ENCODE data around the gene BEND6.

BEND6 gene

DNA sequence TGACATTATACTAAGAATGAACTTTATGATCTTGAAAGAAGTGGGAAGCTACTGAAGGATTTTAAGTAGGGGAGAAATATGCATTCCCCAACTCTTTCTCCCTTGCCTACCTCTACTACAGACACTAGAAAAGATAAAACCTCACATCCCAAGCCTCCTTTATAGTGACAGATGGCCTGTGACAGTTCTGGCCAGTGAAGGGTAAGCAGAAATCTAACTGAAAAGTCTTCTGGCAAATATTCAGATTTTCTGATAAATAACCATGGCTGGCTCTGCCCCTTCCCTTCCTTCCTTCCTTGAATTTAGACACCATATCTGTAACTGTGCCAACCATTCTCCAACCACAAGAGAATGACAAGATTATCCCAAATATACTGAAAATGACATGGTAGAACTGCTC lies 10.2 kb upstream of the BEND6 start:
- no peak for DNase-seq

DNA sequence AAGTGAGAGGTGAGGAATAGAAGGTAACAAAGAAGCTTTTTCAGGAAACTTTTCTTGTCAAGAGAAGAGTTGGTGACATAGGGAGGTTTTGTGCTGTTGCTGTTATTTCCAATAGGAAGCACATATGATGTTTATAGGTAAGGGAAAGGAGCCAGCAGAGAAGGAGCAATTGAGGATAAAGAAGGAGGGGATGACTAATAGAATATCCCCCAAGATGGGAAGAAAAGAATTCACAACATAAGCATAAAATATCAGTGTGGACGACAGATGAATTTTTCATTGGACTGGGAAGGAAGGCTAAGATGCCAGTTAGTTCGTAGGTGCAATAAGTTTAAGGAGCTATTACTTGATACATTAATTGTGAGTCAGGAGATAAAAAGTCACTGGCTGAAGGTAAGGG lies 8.5 kb upstream of the BEND6 start:
- DNase-seq, result no peak

DNA sequence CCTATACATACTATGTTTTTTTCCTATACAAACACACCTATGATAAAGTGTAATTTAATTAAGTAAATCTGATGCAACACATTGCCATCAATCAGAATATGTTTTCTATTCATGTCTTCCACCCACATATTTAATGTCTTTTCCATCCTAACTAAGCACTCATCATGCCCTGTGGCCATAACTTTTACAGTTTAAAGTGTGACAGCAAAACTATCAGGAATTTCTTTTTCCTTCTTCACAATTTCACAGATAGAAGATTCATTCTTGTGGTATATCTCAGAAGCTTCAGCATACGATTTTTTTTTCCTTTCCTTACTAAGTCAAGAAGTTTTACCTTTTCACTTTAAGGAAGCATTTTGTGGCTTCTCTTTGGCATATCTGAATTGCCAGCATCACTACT lies 7.0 kb upstream of the BEND6 start:
- DNase-seq, result no peak

DNA sequence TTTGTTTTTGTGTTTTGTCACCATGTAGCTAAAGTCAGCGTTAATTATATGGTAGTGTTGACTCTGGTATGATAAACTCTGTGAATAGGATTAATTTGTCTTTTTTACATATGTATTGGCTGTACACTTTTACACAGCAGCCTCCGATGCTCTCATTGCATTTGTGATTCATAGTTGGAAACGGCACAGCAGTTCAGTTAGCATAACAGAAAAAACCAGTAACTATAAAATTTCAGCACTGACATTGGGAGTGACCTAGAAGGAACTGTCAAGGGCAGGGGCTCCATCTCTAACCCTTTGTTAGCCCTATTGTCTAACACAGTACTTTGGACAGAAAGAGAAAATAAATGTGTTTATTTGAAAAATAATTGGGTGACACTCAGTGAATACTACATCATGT lies 5.6 kb upstream of the BEND6 start:
- DNase-seq, result no peak

DNA sequence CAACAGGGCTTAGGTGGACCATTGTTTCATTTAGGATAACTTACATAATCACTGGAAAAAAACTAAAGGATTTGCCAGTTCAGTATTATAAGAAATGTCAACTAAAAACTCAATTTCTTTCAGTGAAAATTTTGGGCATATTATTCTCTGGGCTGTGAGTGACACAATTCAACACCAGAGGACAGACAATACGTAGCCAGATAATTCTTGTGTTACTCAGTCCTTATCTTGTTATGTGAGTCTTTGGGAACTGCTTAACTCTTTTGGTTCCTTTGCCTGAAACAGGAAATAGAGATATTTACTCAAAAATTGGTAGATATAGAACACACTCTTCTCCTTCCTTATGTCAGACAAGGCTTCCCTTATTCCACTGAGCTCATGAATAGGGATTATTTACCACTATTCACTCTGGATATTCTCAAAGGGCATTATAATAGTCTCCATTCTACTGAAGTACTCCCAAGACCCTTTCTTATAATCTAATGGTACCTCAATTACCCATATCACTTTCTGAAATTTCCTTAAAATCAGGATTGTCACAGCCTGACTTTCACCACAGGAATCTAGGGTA lies 4.9 kb upstream of the BEND6 start:
- DNase-seq, result no peak

DNA sequence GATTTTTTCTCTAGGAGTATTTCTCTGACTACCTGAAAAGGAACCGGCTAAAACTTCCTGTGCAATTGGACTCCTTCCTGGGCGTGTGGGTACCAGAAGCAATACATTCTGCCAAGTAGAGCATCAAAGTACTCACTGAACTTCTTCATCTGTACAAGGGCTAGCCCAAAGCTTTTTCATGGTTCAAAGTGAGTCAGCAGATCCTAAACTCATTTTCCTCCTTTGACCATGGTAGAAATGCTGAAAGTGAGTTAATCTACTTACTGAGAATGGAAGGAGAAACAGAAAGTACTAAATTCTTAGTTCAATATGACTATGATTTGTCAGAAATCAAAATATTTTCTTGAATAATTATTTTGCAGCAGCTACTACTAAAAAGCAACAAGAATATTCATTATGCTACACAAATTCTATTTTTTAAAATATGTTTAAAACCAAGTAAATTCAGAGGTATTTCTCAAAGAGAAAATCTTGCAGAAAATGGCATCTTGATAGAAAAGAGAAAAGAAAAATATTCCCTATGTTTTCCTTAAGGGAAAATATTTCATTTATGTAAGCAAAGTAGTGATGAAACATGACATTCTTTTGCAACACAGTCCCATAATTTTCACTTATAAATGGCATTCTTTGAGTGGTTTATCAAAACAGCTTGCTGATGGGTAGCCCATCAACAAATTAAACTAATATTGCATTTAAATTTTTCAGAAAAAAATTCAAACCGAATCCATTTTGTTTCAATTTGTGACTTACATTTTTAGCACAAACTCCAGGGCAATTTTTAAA lies 3.7 kb upstream of the BEND6 start:
- no peak for DNase-seq

DNA sequence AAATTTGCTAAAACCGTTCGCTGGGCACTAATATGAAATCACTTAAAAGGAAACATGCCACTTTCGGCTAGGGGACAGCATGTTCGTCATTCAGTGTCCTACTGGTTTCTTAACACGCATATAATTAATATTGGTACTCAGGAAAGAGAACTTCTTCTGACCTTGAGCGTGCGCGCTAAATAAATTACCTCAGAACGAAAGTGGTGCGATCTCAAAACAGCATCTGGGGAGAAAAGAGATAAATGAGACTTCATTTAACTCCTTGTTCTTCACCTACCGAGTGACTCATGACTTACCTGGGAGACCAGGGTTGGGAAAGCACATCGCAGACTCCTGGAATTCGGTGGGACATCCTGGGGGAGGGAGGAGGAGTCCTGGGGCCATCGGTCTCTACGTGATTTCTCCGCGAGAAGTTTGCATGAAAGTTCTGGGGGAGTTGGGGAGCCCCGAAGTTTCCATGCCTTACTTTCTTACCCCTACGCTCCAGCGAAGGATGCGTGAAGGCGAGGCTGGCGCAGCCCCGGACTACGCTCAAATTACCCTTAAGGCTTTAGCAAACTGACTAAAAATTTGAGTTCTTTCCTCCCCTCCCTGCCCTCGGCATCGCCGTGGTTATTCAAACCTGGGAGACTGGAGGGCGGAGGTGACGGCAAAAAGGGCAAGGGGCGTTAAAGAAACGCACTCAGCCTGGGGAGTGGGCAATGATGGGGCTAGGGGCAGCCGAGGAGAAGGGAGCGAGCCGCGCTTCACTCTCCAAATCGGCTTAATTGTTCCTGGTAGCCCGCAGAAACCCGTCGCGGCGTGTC lies 1.1 kb upstream of the BEND6 start:
- no peak for DNase-seq

DNA sequence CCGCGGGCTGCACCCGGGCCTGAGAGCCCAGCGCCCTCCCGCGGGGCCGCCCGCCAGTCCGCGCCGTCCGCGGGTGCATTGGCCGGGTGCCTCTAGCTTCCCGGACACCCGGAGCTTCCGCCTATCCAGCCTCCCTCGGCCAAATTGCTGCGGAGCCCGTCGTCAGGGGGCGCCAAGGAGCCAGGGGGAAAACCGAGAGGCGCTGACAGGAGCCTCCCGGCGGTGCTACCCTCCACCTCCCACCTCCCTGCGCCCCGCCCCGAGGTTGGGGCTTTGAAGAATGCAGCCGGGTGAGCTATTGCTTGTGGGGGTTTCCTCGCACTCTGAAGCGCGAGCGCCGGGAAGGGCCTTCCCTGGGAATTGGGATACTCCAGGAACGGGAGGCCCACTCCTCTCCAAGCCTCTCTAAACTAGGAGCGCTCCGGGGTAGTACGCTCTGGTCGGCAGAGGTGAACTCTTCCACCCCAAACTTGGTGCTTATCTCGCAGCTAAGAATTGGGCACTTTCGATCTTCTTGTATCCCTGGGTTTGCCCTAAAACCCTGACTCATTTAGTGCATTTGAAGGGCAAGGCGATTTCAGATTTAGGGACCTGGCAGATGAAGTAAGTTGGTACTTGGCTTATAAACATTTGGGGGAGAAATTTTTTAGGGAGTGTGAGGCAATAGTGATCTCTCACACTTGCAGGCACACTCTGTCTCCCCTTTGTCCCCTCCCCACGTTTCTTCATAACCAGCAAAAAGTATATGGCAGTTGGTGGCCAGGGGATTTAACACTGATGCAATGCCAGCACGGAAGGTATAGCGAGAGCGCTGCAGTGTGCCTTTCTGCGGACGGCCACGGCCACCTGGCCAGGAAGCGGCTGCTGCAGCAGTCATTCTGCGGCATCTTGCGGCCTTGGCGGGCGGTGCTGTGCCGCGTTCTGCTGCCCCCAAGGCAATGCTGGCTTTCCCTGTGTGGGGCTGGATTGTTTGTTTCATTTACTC lies 556 bp downstream of the BEND6 start:
- DNase-seq, result no peak

DNA sequence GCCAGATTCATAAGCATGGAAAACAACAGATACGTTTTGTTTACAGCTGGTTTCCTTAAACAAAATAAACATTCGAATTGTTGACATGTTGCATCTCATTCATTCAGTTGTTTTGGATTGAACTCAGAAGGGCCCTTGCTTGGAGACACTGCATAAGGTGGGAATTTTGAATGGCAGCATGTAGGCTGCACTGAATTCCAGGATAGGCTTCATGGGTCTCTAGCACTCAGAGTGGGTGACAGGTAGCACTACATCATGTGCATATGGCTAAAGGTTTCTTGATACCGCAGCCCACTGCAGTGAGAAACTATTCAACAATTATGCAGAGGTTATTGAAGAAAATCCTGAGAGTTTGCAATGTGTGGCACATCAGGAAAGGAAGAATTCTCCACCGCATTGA lies 1.6 kb downstream of the BEND6 start:
- no peak for DNase-seq

DNA sequence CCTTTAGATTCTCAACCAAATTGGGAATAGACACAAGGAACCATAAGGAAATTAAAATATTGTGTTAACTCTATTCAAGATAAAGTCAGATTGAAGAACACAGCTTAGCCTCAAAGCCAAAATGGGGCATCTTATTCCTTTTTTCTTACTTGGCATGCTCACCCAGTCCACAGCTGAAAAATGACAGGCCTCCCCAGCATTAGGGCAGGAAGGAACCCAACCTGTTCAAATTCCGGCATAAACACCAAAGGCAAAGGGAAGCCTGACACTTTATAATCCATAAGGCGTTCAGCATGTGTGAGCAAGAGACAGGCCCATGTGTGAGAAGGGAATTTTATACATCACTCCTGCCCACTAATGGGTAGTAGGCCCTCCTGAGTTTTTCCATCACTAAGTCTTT lies 2.9 kb downstream of the BEND6 start:
- DNase-seq, result no peak

DNA sequence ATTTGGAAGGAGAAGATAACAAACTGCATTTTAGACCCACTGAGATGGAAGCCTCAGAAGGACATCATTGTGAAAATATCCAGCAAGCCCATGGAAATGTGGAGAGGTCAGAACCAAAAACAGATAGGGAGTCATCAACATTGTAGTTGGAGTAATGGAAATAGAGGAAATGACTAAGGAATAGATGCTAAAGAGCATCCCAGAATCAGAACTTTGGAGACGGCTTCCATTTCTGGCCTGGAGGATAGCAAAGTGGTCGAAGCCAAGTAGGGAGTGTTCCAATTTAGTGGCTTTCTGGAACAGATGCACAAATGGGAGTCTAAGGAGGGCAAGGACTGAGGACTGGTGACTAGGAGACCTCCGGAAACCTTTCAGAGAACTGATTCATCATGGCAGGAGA lies 3.6 kb downstream of the BEND6 start:
- DNase-seq, result no peak

DNA sequence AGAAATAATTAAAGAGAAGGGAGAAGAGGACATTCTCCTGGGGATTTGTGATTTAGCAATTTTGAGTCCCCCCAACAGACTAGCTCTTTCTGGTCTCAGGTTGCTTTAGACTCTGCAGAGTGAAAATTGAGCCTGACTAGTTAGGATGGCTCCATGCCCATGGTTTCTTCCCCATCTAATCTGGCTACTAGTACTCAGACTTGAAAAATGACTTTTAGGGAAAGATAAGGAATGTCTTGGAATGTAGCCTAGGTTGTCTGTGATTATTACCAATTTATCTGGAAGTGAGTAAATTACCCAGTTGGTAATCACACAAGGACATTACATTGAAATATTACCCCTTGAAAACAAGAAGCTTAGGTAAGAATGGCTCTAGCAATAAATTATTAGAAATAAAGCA lies 4.2 kb downstream of the BEND6 start:
- no peak for DNase-seq

DNA sequence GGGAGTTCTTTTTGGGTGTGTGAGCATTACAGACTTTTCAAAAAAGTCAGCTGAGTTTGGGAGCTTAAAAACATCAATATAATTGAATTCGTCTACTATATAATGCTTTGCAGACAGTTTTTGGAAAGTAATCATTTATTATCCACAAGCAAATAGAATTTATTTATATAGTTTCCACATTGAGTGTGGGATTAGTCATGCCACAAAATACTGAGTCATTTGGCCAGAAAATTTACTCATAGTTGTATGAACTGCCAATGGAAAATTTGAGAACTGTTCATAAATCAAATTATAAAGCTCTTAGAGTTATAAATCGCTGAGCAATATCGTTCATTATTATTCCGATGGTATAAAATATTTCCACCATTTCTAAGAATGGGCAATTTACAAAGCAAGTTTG lies 5.0 kb downstream of the BEND6 start:
- DNase-seq, result no peak

DNA sequence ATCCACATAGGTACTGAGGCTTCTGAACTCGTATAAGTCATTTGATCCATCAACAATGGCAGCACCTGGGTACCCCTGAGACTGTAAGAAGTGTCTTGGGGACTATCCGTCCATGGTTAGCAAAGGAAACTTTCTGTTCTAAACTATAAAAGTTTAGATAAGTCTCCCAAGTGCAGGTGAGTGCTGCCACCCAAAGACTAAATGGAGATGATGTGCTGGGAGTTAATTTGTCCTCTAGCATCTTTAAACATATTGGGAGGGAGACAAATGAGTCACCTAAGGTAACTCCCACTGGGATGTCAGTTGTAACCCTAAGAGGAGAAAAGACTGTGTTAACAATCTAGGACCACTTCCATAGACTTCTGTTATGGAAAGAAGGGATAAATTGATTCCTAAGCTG lies 6.2 kb downstream of the BEND6 start:
- no peak for DNase-seq

DNA sequence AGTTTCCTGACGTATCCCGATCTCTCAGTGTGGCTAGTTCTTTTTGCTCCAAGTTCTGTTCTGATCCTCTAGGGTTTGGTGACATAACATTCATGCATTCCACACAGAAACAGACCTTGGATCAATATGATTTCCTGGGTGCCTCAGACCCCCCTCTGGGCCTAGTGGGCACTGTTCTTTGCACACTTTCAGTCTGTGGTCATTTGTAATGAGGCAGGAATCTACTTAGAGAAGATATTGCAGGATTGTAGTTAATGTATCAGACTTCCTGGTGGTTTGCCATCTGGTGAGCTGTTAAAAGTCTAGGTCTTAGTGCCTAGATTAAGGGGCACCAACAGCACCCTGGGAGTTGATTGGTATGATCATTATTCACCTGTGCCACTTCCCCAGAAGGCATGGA lies 7.5 kb downstream of the BEND6 start:
- DNase-seq, result no peak

DNA sequence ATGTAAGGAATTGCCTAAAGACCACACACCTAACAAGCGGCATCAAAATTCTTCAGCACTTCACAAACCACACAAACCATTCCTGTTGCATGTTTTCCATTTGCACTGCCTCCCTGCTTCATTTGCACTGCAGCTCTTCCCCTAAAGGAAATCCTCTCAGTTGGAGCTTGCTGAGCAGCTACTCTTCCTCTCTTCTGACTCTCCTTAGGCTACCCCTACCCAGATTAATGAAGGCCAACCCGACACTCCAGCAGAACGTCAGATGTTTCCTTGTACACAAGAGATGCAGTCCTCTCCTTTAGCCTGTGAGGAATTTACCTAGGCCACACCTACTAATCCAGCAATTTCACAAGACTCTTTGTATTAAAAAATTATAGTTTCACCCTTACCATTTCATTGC lies 8.1 kb downstream of the BEND6 start:
- DNase-seq, result no peak

DNA sequence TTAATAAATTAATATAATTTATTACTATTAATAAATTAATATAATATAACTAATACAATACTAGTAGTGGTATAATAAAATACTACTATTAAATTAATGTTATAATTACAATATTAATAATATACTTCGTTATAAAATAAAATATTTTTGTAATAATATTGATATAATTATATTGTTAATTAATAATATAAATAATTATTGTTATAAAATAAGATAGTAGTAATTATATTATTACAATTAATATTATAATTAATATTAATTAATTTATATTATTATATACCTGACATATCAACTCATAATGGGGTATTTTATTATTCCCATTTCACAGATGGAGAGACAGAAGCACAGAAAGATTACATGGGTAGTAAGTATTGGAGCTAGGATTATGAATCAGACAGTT lies 8.9 kb downstream of the BEND6 start:
- DNase-seq, result no peak

DNA sequence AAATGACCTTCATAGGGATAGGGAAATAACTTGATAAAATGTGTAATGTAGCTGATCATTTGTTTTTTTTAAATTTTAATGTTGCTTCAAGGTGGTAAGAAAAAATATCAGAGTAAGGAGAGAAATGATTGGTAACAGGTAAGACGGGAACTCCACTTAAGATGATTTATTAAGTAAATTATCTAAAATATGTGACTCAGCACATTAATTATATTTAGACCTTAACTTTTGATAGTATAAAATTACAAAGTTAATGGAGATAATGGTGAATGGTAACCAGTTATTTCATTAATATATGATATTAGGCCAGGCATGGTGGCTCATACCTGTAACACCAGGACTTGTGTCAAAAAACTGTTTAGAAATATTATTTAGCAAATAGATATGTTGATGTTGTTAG lies 10.2 kb downstream of the BEND6 start:
- no peak for DNase-seq

DNA sequence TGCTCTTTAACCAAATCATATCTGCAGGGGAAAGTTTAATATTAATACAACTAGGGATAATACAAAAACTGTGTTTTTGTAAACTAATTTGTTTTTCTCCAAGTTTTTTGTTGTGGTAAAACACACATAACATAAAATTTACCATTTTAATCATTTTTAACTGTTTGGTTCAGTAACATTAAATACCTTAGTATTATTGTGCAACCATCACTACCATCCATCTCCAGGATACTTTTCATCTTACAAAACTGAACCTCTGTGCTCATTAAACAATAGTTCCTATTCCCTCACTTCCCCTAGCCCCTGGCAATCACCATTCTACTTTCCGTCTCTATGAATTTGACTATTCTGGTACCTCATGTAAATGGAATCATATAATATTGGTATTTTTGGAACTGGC lies 15.9 kb downstream of the BEND6 start:
- DNase-seq, result no peak

DNA sequence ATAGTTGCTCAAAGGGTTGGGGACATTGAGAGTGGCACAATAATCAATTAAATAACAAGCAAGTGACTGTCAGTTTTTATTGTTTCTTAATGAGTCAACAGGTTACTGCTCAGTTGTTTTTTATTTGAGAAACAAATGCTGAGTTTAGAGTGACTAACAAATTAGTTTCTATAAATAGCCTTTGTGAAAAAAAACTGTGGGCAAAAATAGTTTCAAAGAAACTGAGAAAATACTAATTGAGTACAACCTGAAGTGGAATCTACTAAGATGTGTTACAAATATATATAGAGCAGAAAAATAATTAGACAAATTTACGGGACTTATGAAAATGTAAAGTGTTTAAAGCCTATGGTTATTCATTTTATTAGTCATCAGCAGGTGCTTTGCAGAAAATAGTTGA lies 22.3 kb downstream of the BEND6 start:
- DNase-seq, result no peak

DNA sequence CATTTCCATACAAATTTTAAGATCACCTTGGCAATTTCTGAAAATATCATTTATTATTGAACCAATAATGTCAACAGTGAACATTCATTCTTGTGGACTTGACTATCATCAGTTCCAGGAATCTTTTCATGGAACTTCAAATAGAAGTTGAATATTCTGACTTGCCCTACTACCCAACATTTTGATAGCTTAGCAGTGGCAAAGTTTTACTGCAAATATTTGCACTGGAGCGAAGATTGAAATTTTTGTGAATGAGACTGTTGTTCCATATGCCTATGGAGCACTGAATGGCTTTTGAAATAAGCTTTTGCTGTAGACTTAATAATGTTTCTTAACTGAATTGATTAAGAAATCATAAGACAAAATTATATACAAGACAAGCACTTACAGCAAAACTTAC lies 23.6 kb downstream of the BEND6 start:
- DNase-seq, result no peak

DNA sequence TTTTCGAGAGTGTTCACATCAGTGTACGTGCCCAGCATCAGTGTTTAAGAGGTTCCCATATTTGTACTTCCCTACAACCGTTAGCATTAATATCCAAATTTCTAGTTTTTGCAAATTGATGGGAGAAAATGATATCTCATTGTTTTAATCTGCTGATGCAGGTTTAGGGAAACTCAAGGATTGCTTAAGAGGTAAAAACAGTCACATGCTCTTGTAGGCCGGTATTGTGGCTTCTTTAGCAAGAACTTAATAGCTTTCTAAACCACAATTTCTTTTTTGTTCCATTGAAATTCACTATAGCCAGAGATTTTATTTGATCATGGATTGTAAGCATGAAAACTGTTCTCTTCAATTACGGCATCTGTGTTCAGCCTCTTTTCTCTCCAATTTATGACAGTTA lies 29.5 kb downstream of the BEND6 start:
- no peak for DNase-seq

DNA sequence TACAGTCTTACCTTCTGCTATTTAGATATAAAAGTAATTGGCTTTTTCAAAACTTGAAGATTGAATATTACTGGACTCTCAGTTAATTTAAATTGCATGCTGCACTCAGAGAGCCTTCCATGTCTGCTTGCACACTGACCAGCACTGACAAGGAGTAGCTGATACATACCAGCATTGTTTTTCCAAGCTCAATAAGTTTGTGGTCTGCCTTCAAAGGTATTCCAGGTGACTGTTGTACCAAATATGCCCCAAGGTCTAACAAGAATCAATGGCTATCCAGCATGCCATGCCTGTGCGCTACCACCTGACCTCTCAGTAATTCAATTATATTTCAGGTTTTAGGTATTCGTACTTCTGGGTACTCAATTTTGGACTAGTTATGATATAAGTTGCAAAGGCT lies 30.0 kb downstream of the BEND6 start:
- no peak for DNase-seq
